Measurements from ENCODE around the gene ZNF311. TPM values are rescaled to one million over a fixed set of nuclear protein-coding genes. Genes with fewer than 3 reads are reported as not detected.

ZNF311 gene
- total RNA-seq, 3 donors from 2014 or later: 0.96 to 3.7 (median 2.0) TPM

DNA sequence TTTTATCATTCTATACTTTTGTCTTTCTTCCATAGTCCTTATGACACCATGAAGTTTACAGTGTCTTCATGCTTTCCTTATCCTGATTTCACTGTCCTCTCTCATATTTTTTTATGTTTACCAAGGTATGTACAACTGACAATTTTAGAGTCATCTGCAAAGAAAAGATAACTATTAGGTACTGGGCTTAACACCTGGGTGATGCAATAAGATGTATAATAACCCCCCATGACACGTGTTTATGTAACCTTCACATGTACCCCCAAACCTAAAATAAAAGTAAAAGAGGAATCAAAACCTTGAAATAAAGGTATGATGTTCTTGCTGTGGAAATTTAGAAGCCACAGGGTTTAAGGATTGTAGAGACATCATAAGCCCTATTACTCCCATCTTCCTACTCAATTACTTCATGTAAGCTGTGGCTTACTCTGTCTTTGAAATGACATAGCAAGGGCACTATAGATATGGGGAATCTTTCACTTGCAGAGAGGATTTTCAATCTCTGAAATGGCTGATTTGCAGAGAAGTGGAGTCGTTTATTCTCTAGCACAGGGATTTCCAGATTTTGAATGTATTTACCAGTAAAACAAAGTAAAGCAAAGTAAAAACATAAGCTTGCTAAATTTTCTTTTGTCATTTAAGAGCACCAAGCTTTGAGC is 20.9 kb upstream of the ZNF311 start:
- intact Hi-C loops (cut with DNase I; ENCODE audit: low total_unique reads): no loop called here

DNA sequence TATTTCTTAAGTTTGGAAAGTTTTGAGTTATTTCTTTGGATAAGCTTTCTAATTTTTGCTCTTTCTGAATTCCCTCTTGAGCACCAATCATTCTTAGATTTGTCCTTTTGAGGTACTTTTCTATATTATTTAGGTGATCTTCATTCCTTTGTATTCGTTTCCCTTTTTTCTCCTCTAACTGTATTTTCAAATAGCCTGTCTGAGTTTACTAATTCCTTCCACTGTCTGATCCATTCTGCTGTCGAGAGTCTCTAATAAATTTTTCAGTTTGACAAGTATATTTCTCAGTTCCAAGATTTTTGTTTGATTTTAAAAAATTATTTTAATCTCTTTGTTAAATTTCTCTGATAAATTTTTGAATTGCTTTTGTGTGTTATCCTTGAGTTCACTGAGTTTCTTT is 16.3 kb upstream of the ZNF311 start:
- H3K9me3 ChIP-seq: no peaks in the 10 kb centered on the region
- H3K4me3 ChIP-seq: no peak overlapping the region
- H3K27ac ChIP-seq: no peak overlapping the region
- H3K27me3 ChIP-seq: peaks cover 0 to 21% of the 10 kb centered on the region in 2 donors
- TF ChIP-seq, protein P1, sequence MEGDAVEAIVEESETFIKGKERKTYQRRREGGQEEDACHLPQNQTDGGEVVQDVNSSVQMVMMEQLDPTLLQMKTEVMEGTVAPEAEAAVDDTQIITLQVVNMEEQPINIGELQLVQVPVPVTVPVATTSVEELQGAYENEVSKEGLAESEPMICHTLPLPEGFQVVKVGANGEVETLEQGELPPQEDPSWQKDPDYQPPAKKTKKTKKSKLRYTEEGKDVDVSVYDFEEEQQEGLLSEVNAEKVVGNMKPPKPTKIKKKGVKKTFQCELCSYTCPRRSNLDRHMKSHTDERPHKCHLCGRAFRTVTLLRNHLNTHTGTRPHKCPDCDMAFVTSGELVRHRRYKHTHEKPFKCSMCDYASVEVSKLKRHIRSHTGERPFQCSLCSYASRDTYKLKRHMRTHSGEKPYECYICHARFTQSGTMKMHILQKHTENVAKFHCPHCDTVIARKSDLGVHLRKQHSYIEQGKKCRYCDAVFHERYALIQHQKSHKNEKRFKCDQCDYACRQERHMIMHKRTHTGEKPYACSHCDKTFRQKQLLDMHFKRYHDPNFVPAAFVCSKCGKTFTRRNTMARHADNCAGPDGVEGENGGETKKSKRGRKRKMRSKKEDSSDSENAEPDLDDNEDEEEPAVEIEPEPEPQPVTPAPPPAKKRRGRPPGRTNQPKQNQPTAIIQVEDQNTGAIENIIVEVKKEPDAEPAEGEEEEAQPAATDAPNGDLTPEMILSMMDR (IDR thresholded peaks at IDR 0.05): no peak
- TF ChIP-seq POLR2AphosphoS5 (IDR thresholded peaks at IDR 0.05): no peak
- no peak for TF ChIP-seq POLR2A (IDR thresholded peaks at IDR 0.05)
- DNase-seq (ENCODE audit: low spot score in 2 of 2): no peak
- H3K4me1 ChIP-seq: no peaks in the 10 kb centered on the region
- intact Hi-C loops (cut with DNase I; ENCODE audit: low total_unique reads): no loop called here
- no peaks in the 10 kb centered on the region for H3K36me3 ChIP-seq

More for the DNA sequence above, 20.9 kb upstream of the ZNF311 start:
- DNase-seq (ENCODE audit: low spot score in 2 of 2): no peak
- Histone ChIP-seq H3K27me3 (peaks cover 0 to 27% of the 10 kb centered on the region in 2 donors), H3K36me3 (no peaks in the 10 kb centered on the region), H3K4me3 (no peak overlapping the region), H3K27ac (no peak overlapping the region), H3K9me3 (no peaks in the 10 kb centered on the region), H3K4me1 (no peaks in the 10 kb centered on the region)
- TF ChIP-seq POLR2AphosphoS5 (IDR thresholded peaks at IDR 0.05) (no peak), POLR2A (IDR thresholded peaks at IDR 0.05) (no peak)
- TF ChIP-seq, protein P1 (IDR thresholded peaks at IDR 0.05): no peak

DNA sequence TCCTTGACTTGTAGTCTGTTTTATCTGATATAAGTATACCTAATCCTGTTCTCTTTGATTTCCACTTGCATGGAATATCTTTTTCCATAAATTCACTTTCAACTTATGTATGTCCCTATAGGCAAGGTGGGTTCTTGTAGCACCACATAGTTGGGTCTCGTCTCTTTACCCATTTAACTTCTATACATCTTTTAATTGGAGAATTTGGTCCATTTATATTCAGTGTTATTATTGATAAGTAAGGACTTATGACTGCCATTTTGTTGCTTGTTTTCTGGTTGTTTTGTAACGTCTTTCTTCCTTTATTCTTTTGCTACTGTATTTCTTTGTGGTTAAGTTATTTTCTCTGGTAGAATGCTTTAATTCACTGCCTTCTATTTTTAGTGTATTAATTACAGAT is 14.5 kb upstream of the ZNF311 start:
- H3K9me3 ChIP-seq: no peaks in the 10 kb centered on the region
- intact Hi-C loops (cut with DNase I; ENCODE audit: low total_unique reads): loop anchor here (5.0 to 10.0 kb wide), 2 partner anchors 175 to 332 kb away; no protein-coding TSS in a partner anchor

DNA sequence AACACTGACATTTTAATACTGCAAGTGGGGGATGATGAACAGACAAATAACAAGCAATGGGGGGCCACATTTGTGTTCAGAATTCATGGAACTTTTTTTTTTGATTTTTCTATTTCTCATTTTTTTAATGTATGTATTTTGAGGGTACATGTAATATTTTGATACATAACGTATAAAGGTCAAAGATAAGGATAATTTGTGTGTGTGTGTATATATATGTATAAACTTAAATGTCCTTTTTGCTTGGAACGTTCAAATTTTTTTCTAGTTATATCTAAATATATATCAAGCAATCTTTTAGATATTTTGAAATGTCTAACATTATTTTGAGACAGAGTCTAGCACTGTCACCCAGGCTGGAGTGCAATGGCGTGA is 12.3 kb upstream of the ZNF311 start:
- peaks cover 0 to 18% of the 10 kb centered on the region in 2 donors for H3K27me3 ChIP-seq
- no peak overlapping the region for H3K27ac ChIP-seq
- H3K4me3 ChIP-seq: no peak overlapping the region
- intact Hi-C loops (cut with DNase I; ENCODE audit: low total_unique reads): loop anchor here (5.0 to 10.0 kb wide), 2 partner anchors 173 to 330 kb away; no protein-coding TSS in a partner anchor
- no peak for DNase-seq (ENCODE audit: low spot score in 2 of 2)
- H3K36me3 ChIP-seq: no peaks in the 10 kb centered on the region
- no peaks in the 10 kb centered on the region for H3K9me3 ChIP-seq
- no peaks in the 10 kb centered on the region for H3K4me1 ChIP-seq
- TF ChIP-seq POLR2A (IDR thresholded peaks at IDR 0.05) (no peak), POLR2AphosphoS5 (IDR thresholded peaks at IDR 0.05) (no peak)
- TF ChIP-seq, protein P1 (IDR thresholded peaks at IDR 0.05): no peak

More for the DNA sequence above, 14.5 kb upstream of the ZNF311 start:
- no peaks in the 10 kb centered on the region for H3K36me3 ChIP-seq
- peaks cover 0 to 21% of the 10 kb centered on the region in 2 donors for H3K27me3 ChIP-seq
- no peak overlapping the region for H3K27ac ChIP-seq
- no peak for TF ChIP-seq POLR2AphosphoS5 (IDR thresholded peaks at IDR 0.05)
- TF ChIP-seq, protein P1 (IDR thresholded peaks at IDR 0.05): no peak
- TF ChIP-seq POLR2A (IDR thresholded peaks at IDR 0.05): no peak
- no peak for DNase-seq (ENCODE audit: low spot score in 2 of 2)
- no peak overlapping the region for H3K4me3 ChIP-seq
- H3K4me1 ChIP-seq: no peaks in the 10 kb centered on the region

Data from breast epithelium (tissue), 4 donors.